H1 (cell line): Measurements from ENCODE around the gene TAMALIN. TPM values are rescaled to one million over a fixed set of nuclear protein-coding genes. Genes with fewer than 3 reads are reported as not detected.

Experiments
- CTCF ChIA-PET: fragments of 300-600 bp; sonication (Branson Sonifier 250); formaldehyde crosslinking; loops from one replicate; lab custom pipeline; 2021; ENCODE audit not compliant: partially characterized antibody; lab: Charles Lee
- POLR2A ChIA-PET: fragments of 300-600 bp; sonication (Branson Sonifier 250); formaldehyde crosslinking; loops from one replicate; lab custom pipeline; 2021; ENCODE audit warnings: inconsistent platforms; ENCODE audit not compliant: partially characterized antibody; lab: Charles Lee
- DNase-seq, 2 experiments: peaks; one replicate each; pipeline versions ENCODE4 v3.0.0 to v3.0.0-alpha.2; 2010 to 2022; ENCODE audit warnings: low spot score in 2 of 2, low read depth in 1 of 2, mixed read lengths in 1 of 2
- FAIRE-seq: peaks from 2 replicates; lab custom pipeline; 2011; peaks lifted over from hg19 to GRCh38; lab: Jason Lieb, UNC
- H2AFZ ChIP-seq: 2 replicates; pipeline ENCODE4 v1.8.1; 2012; ENCODE audit warnings: low read length, inconsistent platforms
- H2AK5ac ChIP-seq: 2 replicates; pipeline ENCODE4 v1.6.1; 2013; ENCODE audit warnings: low read depth, low read length
- H2BK120ac ChIP-seq: replicated peaks from 2 replicates; pipeline ENCODE3; 2013; ENCODE audit warnings: low read depth, low read length, inconsistent platforms
- H2BK12ac ChIP-seq: 2 replicates; pipeline ENCODE4 v1.6.1; 2013; ENCODE audit warnings: low read depth, low read length
- H2BK15ac ChIP-seq: 2 replicates; pipeline ENCODE4 v1.6.1; 2013; ENCODE audit warnings: low read length
- H2BK20ac ChIP-seq: 2 replicates; pipeline ENCODE4 v1.6.1; 2013; ENCODE audit warnings: low read length
- H2BK5ac ChIP-seq: 2 replicates; pipeline ENCODE4 v1.6.1; 2013; ENCODE audit warnings: low read depth, low read length
- H3K14ac ChIP-seq: 2 replicates; pipeline ENCODE4 v1.6.1; 2013; ENCODE audit warnings: inconsistent platforms; ENCODE audit not compliant: insufficient read length
- H3K18ac ChIP-seq: 2 replicates; pipeline ENCODE4 v1.6.1; 2013; ENCODE audit warnings: low read length; ENCODE audit errors: extremely low read depth
- H3K23ac ChIP-seq: 2 replicates; pipeline ENCODE4 v1.6.1; 2013; ENCODE audit warnings: inconsistent platforms; ENCODE audit not compliant: insufficient read length
- H3K23me2 ChIP-seq: 2 replicates; pipeline ENCODE4 v1.6.1; 2013; ENCODE audit warnings: low read depth, low read length
- H3K27ac ChIP-seq: 2 replicates; pipeline ENCODE4 v1.6.1; 2011; ENCODE audit warnings: low read depth, low read length, inconsistent platforms
- H3K27me3 ChIP-seq, 4 experiments: replicated peaks in 1 of 4; 1 replicate in 1 of 4; 2 replicates in 3 of 4; pipeline versions ENCODE4 v1.6.1 to v1.8.1; 2011 to 2013; ENCODE audit warnings: low read length in 3 of 4, mild to moderate bottlenecking in 3 of 4, inconsistent platforms in 2 of 4, mixed read lengths in 2 of 4, moderate library complexity in 1 of 4; ENCODE audit not compliant: control insufficient read depth in 3 of 4, insufficient read depth in 3 of 4; ENCODE audit errors: extremely low read depth in 1 of 4
- H3K36me3 ChIP-seq, 4 experiments: 2 replicates each; pipeline versions ENCODE4 v1.6.1 to v1.8.1; 2011 to 2013; ENCODE audit warnings: mild to moderate bottlenecking in 4 of 4, low read length in 3 of 4, moderate library complexity in 2 of 4, control low read depth in 1 of 4, inconsistent platforms in 1 of 4; ENCODE audit not compliant: insufficient read depth in 4 of 4, control insufficient read depth in 2 of 4
- H3K4ac ChIP-seq: replicated peaks from 2 replicates; pipeline ENCODE3; 2013; ENCODE audit warnings: low read length, low read depth, mixed read lengths, inconsistent platforms; ENCODE audit not compliant: insufficient read length
- H3K4me1 ChIP-seq, 4 experiments: replicated peaks in 1 of 4; 1 replicate in 1 of 4; 2 replicates in 3 of 4; pipeline versions ENCODE4 v1.6.1 to v1.8.1; 2011 to 2013; ENCODE audit warnings: low read length in 3 of 4, inconsistent platforms in 2 of 4, mixed read lengths in 1 of 4; ENCODE audit not compliant: insufficient read depth in 4 of 4, control insufficient read depth in 3 of 4
- H3K4me2 ChIP-seq, 2 experiments: 2 replicates each; pipeline versions ENCODE4 v1.6.1 to v1.8.1; 2011 to 2013; ENCODE audit warnings: low read depth in 2 of 2, low read length in 2 of 2, control low read depth in 1 of 2, inconsistent platforms in 1 of 2, mild to moderate bottlenecking in 1 of 2; ENCODE audit not compliant: insufficient read depth in 1 of 2
- H3K4me3 ChIP-seq, 4 experiments: fragments of 200-600, 300-600 bp in 1 of 4; sonication (generic), shearing (Covaris generic), sonication (Bioruptor Twin) in 1 of 4; 2 replicates each; pipeline versions ENCODE4 v1.5.1 to v1.8.1; 2011 to 2016; ENCODE audit warnings: low read length in 4 of 4, low read depth in 3 of 4, control low read depth in 2 of 4, inconsistent platforms in 2 of 4, mild to moderate bottlenecking in 2 of 4, mixed read lengths in 1 of 4, moderate library complexity in 1 of 4; ENCODE audit not compliant: insufficient read depth in 2 of 4; ENCODE audit errors: extremely low read depth in 1 of 4
- H3K56ac ChIP-seq: replicated peaks from 2 replicates; pipeline ENCODE3; 2013; ENCODE audit warnings: low read depth, mild to moderate bottlenecking, mixed read lengths, low read length, inconsistent platforms; ENCODE audit not compliant: insufficient read length
- H3K79me1 ChIP-seq: 2 replicates; pipeline ENCODE4 v1.6.1; 2013; ENCODE audit warnings: low read depth, low read length, control low read depth
- H3K79me2 ChIP-seq, 2 experiments: 2 replicates each; pipeline versions ENCODE4 v1.6.1 to v1.8.1; 2012 to 2013; ENCODE audit warnings: low read length in 2 of 2, mild to moderate bottlenecking in 2 of 2, inconsistent platforms in 1 of 2; ENCODE audit not compliant: insufficient read depth in 2 of 2, control insufficient read depth in 1 of 2
- H3K9ac ChIP-seq, 4 experiments: replicated peaks in 1 of 4; 1 replicate in 1 of 4; 2 replicates in 3 of 4; pipeline versions ENCODE4 v1.6.1 to v1.8.1; 2011 to 2013; ENCODE audit warnings: low read depth in 3 of 4, low read length in 3 of 4, control low read depth in 2 of 4, mild to moderate bottlenecking in 2 of 4, moderate library complexity in 2 of 4, inconsistent platforms in 1 of 4; ENCODE audit errors: extremely low read depth in 1 of 4
- H3K9me3 ChIP-seq, 2 experiments: 2 replicates each; pipeline versions ENCODE4 v1.6.1 to v1.8.1; 2012 to 2013; ENCODE audit warnings: mild to moderate bottlenecking in 2 of 2, moderate library complexity in 2 of 2, control low read depth in 1 of 2, inconsistent platforms in 1 of 2, low read depth in 1 of 2, low read length in 1 of 2, mixed read lengths in 1 of 2; ENCODE audit not compliant: insufficient read depth in 2 of 2
- H4K20me1 ChIP-seq, 2 experiments: replicated peaks in 1 of 2; 2 replicates each; pipeline versions ENCODE3 to v1.8.1; 2011 to 2013; ENCODE audit warnings: inconsistent platforms in 2 of 2, low read length in 2 of 2, mild to moderate bottlenecking in 1 of 2; ENCODE audit not compliant: insufficient read depth in 2 of 2, control insufficient read depth in 1 of 2
- H4K5ac ChIP-seq: 2 replicates; pipeline ENCODE4 v1.6.1; 2013; ENCODE audit warnings: low read length, low read depth, mixed read lengths, inconsistent platforms; ENCODE audit not compliant: insufficient read length
- H4K8ac ChIP-seq: 2 replicates; pipeline ENCODE4 v1.8.0; 2013; ENCODE audit warnings: mild to moderate bottlenecking, moderate library complexity, low read length, inconsistent platforms; ENCODE audit not compliant: insufficient read depth; ENCODE audit errors: extremely low read depth
- H4K91ac ChIP-seq: replicated peaks from 2 replicates; pipeline ENCODE3; 2013; ENCODE audit warnings: low read length, mixed read lengths, inconsistent platforms; ENCODE audit not compliant: insufficient read length
- ASH2L ChIP-seq: fragments of 200-600, 300-600 bp; sonication (generic); IDR thresholded peaks from one replicate; pipeline ENCODE4 v1.7.1; 2017; ENCODE audit warnings: low read length
- ATF3 ChIP-seq: IDR thresholded peaks from 2 replicates; pipeline ENCODE4 v1.6.1; 2011; ENCODE audit warnings: low read depth, mild to moderate bottlenecking, low read length; ENCODE audit not compliant: insufficient read depth
- CHD1 ChIP-seq: IDR thresholded peaks from 2 replicates; pipeline ENCODE4 v1.6.1; 2012; ENCODE audit warnings: low read depth, low read length, improper control_type of control experiment
- CTCF ChIP-seq, 3 experiments: IDR thresholded peaks; 1 replicate in 2 of 3; 2 replicates in 1 of 3; pipeline versions ENCODE4 v1.5.1 to v1.6.1; 2011; ENCODE audit warnings: low read length in 3 of 3, mild to moderate bottlenecking in 3 of 3, inconsistent platforms in 2 of 3, low read depth in 1 of 3, moderate library complexity in 1 of 3; ENCODE audit not compliant: insufficient read depth in 1 of 3; ENCODE audit errors: control extremely low read depth in 1 of 3
- EGR1 ChIP-seq: IDR thresholded peaks from 2 replicates; pipeline ENCODE4 v1.6.1; 2011; ENCODE audit warnings: low read depth, low read length, borderline replicate concordance
- POU5F1 ChIP-seq: IDR thresholded peaks from 2 replicates; pipeline ENCODE4 v1.6.1; 2011; ENCODE audit warnings: low read depth, mild to moderate bottlenecking, low read length, moderate library complexity
- RBBP5 ChIP-seq: IDR thresholded peaks from 2 replicates; pipeline ENCODE4 v1.7.1; 2012; ENCODE audit warnings: low read depth, mild to moderate bottlenecking, inconsistent platforms, low read length, moderate library complexity, borderline replicate concordance
- SIN3A ChIP-seq, 2 experiments: IDR thresholded peaks in 1 of 2; conservative IDR thresholded peaks in 1 of 2; 2 replicates each; pipeline ENCODE4 v1.6.1; 2011 to 2012; ENCODE audit warnings: low read length in 2 of 2, improper control_type of control experiment in 1 of 2, low read depth in 1 of 2, mild to moderate bottlenecking in 1 of 2
- SIX5 ChIP-seq: IDR thresholded peaks from 2 replicates; pipeline ENCODE4 v1.6.1; 2011; ENCODE audit warnings: mild to moderate bottlenecking, low read depth, low read length
- TEAD4 ChIP-seq: IDR thresholded peaks from 2 replicates; pipeline ENCODE4 v1.6.1; 2012; ENCODE audit warnings: low read depth, low read length, inconsistent platforms, mixed read lengths
- ZNF274 ChIP-seq: IDR thresholded peaks from 2 replicates; pipeline ENCODE4 v1.7.0; 2012; ENCODE audit warnings: low read length, borderline replicate concordance; ENCODE audit errors: extremely low read depth
- WGBS, 2 experiments: shearing (Covaris generic) in 1 of 2; methylation state at CpG; one replicate each; pipeline versions ENCODE4 v1.1.6 to v1.1.7; 2013 to 2015; ENCODE audit warnings: low lambda C conversion rate in 2 of 2, mixed read lengths in 2 of 2, inconsistent platforms in 1 of 2, low coverage in 1 of 2, missing lambda C conversion rate in 1 of 2; ENCODE audit not compliant: insufficient replicate concordance in 2 of 2, insufficient coverage in 1 of 2, insufficient read length in 1 of 2; ENCODE audit errors: extremely low coverage in 1 of 2, missing lambda C conversion rate in 1 of 2; 5-methylcytosine and 5-hydroxymethylcytosine counted together
- polyA plus RNA-seq, 7 experiments: library from polyadenylated mRNA; depleted of rRNA in 3 of 7; stranded (reverse) in 5 of 7; unstranded in 2 of 7; fragments of >200 nt in 5 of 7; fragments of 200-250 nt in 2 of 7; gene quantifications; 1 replicate in 5 of 7; 2 replicates in 1 of 7; 4 replicates in 1 of 7; pipeline versions ENCODE4 v1.2.1 to v1.2.3, GENCODE V29; 2011 to 2013; ENCODE audit warnings: missing spikeins in 2 of 7, mixed read lengths in 2 of 7
- total RNA-seq: library from RNA; stranded (reverse); fragmentation: NEBNext Ultra II Directional; extraction: Animal tissue kit (Norgen Biotek cat#: 25700); gene quantifications from 2 replicates; pipeline ENCODE4 v1.2.1, GENCODE V29; 2021

TAMALIN gene
- total and polyA plus RNA-seq, 2 of the 8 experiments (the other 6 are each of a cell fraction or from before 2014, with no cell fraction given): 2.6 to 4.9 TPM

- Histone ChIP-seq H2AFZ (no peak overlapping the region), H3K27me3 (0 out of 7 replicates have a peak, but pooled peaks cover 0 to 2% (median under 1%) of the 10 kb centered on the region in 4 experiments), H2BK12ac (no peak overlapping the region), H2BK15ac (no peak overlapping the region), H4K5ac (no peak overlapping the region), H2AK5ac (no peak overlapping the region), H3K4me1 (no peaks in the 10 kb centered on the region), H3K18ac (no peak overlapping the region), H4K91ac (no peak overlapping the region), H3K23ac (no peak overlapping the region), H2BK20ac (no peak overlapping the region), H3K9me3 (no peaks in the 10 kb centered on the region), H3K9ac (no peak overlapping the region), H3K79me2 (peaks cover 0 to 39% of the 10 kb centered on the region in 2 experiments; a peak in 2 of 4 replicates), H4K8ac (no peak overlapping the region), H4K20me1 (peaks cover 5 to 17% of the 10 kb centered on the region in 2 experiments), H3K4me3 (no peak overlapping the region), H3K4me2 (no peak overlapping the region), H2BK120ac (no peak overlapping the region), H3K14ac (no peak overlapping the region), H3K4ac (no peak overlapping the region), H3K36me3 (peaks cover 0 to 7% (median 0%) of the 10 kb centered on the region in 4 experiments; a peak in 2 of 8 replicates), H2BK5ac (no peak overlapping the region), H3K23me2 (no peaks in the 10 kb centered on the region; the same call in 1 of the 2 replicates), H3K79me1 (0 out of 2 replicates have a peak, but pooled peaks cover 2% of the 10 kb centered on the region), H3K56ac (no peak overlapping the region), H3K27ac (no peak overlapping the region)
- FAIRE-seq (no peak), DNase-seq (no peak)
- ChIA-PET CTCF (interaction anchor here (1.1 to 4.3 kb wide), 4 partner anchors 13 to 68 kb away, joined by 4 to 40 read pairs (median 6); no protein-coding TSS in a partner anchor), POLR2A (no interaction called here)
- 88% methylated on average over 13 of the region's 13 CpGs; no CpG with 5 or more reads in 1 of the 2 experiments for WGBS, 2 experiments
- TF ChIP-seq SIN3A (conservative IDR thresholded peaks at IDR 0.05 in 1 of 2, IDR thresholded peaks at IDR 0.05 in 1 of 2; ENCODE audit: low read depth in 1 of 2, low read length in 2 of 2): no peak
- TF ChIP-seq EGR1: no peak
- no peak for TF ChIP-seq RBBP5
- TF ChIP-seq ASH2L: no peak
- TF ChIP-seq TEAD4: no peak
- no peak for TF ChIP-seq SIX5
- no peak for TF ChIP-seq POU5F1
- TF ChIP-seq ATF3: no peak
- no peak for TF ChIP-seq ZNF274
- TF ChIP-seq CTCF (IDR thresholded peaks at IDR 0.05; ENCODE audit: control extremely low read depth in 1 of 3, insufficient read depth in 1 of 3, low read depth in 1 of 3, low read length in 3 of 3): no peak
- no peak for TF ChIP-seq CHD1
Measured at GRCh38 chr12:51958542-51958941, 48.2 kb upstream of the TAMALIN start.
